Measurements from ENCODE around the gene PHACTR1. TPM values are rescaled to one million over a fixed set of nuclear protein-coding genes. Genes with fewer than 3 reads are reported as not detected.

PHACTR1 gene
- total and polyA plus RNA-seq, 8 donors, result 1.4 to 12.4 (median 9.3) TPM

DNA sequence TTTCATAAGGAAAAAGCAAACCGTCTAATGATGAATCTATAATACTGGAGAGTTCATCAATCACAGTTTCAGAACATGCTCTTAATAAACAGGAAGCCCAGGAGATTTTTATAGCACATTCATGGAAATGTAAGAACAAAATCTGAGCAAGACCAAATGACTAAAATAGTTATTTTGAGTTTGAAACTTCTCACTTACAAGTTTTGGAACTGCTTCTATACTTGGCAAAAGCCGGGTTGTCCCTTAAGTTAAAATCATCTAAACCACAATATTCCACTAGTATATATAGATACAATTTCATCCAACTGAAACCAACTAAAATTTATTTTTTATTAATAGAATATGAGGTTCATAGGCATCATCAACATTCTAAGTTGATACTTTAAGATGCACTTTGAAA is 268.2 kb downstream of the PHACTR1 start:
- FAIRE-seq (no peak), DNase-seq (no peak), ATAC-seq (no peak)
- Histone ChIP-seq H3K4me1 (no peaks in the 10 kb centered on the region), H3K4me3 (no peak overlapping the region), H3K27ac (no peak overlapping the region), H3K27me3 (no peaks in the 10 kb centered on the region), H3K36me3 (no peaks in the 10 kb centered on the region), H3K9me3 (no peaks in the 10 kb centered on the region)
- 81 to 83% methylated on average over 2 of the region's 2 CpGs for WGBS, 2 donors
- TF ChIP-seq, protein P1, sequence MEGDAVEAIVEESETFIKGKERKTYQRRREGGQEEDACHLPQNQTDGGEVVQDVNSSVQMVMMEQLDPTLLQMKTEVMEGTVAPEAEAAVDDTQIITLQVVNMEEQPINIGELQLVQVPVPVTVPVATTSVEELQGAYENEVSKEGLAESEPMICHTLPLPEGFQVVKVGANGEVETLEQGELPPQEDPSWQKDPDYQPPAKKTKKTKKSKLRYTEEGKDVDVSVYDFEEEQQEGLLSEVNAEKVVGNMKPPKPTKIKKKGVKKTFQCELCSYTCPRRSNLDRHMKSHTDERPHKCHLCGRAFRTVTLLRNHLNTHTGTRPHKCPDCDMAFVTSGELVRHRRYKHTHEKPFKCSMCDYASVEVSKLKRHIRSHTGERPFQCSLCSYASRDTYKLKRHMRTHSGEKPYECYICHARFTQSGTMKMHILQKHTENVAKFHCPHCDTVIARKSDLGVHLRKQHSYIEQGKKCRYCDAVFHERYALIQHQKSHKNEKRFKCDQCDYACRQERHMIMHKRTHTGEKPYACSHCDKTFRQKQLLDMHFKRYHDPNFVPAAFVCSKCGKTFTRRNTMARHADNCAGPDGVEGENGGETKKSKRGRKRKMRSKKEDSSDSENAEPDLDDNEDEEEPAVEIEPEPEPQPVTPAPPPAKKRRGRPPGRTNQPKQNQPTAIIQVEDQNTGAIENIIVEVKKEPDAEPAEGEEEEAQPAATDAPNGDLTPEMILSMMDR (IDR thresholded peaks at IDR 0.05), result no peak
- intact Hi-C loops (cut with DNase I), result no loop called here

DNA sequence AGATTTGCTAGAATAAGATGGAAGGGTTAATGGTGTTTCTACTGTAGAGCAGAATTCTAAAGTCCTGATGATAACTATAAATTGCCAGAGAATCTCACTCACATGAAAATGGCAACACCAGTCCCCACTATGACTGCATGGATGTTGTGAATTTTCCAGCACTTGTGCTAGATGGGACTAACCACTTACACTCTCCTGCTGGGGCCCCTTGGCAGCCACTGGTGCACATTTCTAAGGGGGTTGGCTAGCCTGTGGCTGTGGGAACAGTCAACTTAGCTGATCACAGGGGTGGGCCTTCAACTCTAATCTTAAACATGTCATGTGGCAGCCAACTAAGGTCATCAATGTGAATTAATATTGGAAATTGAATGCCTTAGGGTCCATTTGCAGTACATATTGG is 271.2 kb downstream of the PHACTR1 start:
- ATAC-seq (no peak), FAIRE-seq (no peak), DNase-seq (no peak)
- no peak overlapping the region for H3K4me3 ChIP-seq
- no peaks in the 10 kb centered on the region for H3K36me3 ChIP-seq
- intact Hi-C loops (cut with DNase I), result no loop called here
- H3K27me3 ChIP-seq, result no peaks in the 10 kb centered on the region
- H3K9me3 ChIP-seq, result no peaks in the 10 kb centered on the region
- no peaks in the 10 kb centered on the region for H3K4me1 ChIP-seq
- no peak overlapping the region for H3K27ac ChIP-seq
- TF ChIP-seq, protein P1 (IDR thresholded peaks at IDR 0.05), result no peak

DNA sequence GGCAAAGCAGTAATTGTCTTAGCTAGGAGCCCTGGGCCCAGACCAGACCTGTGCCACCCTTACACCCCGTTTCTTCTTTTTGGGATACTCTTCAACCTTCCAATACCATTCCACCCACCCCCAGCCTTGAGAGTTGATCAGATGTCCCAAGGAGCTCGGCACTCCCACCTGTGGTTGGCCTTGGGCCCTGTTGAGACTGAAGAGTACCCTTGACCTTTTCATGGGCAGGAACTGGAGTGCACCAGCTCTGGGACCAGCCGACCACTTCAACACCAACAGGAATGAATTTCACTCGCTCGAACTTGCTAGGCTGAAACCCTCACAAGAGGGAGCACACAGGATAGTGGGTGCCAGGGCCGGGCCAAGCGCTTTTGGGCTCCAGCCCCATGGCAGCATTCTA is 273.6 kb downstream of the PHACTR1 start:
- TF ChIP-seq, protein P1 (IDR thresholded peaks at IDR 0.05), result no peak
- Histone ChIP-seq H3K36me3 (no peaks in the 10 kb centered on the region), H3K27ac (no peak overlapping the region), H3K9me3 (no peaks in the 10 kb centered on the region), H3K4me1 (peaks cover 0 to 3% (median 0%) of the 10 kb centered on the region in 3 donors), H3K4me3 (no peak overlapping the region), H3K27me3 (no peaks in the 10 kb centered on the region)
- intact Hi-C loops (cut with DNase I), result no loop called here
- 87 to 90% methylated on average over 7 of the region's 7 CpGs for WGBS, 2 donors
- FAIRE-seq (no peak), ATAC-seq (no peak), DNase-seq (no peak)

DNA sequence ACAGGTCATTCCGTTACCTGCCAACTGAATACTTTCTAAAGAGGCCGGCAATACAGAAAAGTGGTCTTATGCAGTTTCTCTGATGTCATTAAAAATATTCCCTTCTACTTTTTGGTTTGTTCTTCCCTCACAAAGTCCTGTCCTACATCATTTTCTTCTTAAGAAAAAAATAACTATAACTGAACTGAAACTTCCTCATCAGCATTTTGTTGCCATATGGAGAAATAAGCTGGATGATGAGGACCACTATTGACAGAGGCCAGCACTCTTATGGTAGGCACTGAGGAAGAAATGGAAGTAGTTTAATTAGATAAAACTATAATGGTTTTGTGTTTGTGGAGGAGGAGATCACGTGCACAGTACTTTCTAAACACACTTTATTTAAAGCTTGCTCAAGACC is 274.9 kb downstream of the PHACTR1 start:
- no peak for DNase-seq
- H3K27me3 ChIP-seq, result no peaks in the 10 kb centered on the region
- no peak overlapping the region for H3K27ac ChIP-seq
- 89 to 97% methylated on average over 3 of the region's 3 CpGs for WGBS, 2 donors
- no peak overlapping the region for H3K4me3 ChIP-seq
- no peak for ATAC-seq
- no peaks in the 10 kb centered on the region for H3K36me3 ChIP-seq
- TF ChIP-seq, protein P1 (IDR thresholded peaks at IDR 0.05), result no peak
- H3K4me1 ChIP-seq, result peaks cover 0 to 3% (median 0%) of the 10 kb centered on the region in 3 donors
- intact Hi-C loops (cut with DNase I), result no loop called here
- FAIRE-seq, result no peak
- H3K9me3 ChIP-seq, result peaks cover 0 to 2% (median 0%) of the 10 kb centered on the region in 4 donors

DNA sequence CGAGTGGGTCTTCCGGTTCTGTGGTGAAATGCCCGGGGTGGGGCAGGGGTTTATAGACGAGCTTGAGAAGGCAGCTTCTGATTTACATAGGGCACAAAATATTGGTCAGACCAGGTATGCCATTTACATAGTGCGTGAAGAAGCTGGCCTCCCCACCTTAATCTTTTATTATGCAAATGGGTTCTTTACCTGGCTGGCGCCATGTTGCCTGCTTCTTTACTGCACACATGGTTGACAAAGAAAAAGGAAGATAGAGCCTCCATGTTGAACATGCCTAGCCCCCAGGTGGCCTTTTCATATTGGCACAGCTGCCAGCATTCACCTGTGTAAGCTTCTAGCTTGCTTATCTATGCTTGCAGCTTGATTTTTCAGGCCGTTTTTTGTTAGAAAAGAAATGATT is 276.2 kb downstream of the PHACTR1 start:
- TF ChIP-seq, protein P1 (IDR thresholded peaks at IDR 0.05), result no peak
- peak overlapping the region in 1 of 4 donors; percentile 46 for H3K27ac ChIP-seq
- no peaks in the 10 kb centered on the region for H3K27me3 ChIP-seq
- DNase-seq, result no peak
- ATAC-seq, result peak; percentile 55 to 69 (median 60)
- H3K4me1 ChIP-seq, result peaks cover 0 to 3% (median 0%) of the 10 kb centered on the region in 3 donors
- intact Hi-C loops (cut with DNase I), result no loop called here
- no peak for FAIRE-seq
- WGBS, 2 donors, result 61 to 62% methylated on average over 7 of the region's 7 CpGs
- no peaks in the 10 kb centered on the region for H3K36me3 ChIP-seq
- peak overlapping the region in 1 of 4 donors; percentile 19 for H3K4me3 ChIP-seq
- H3K9me3 ChIP-seq, result peaks cover 0 to 3% (median 0%) of the 10 kb centered on the region in 4 donors

Measured in pancreas (tissue), 10 donors.